HG02610 (cell line): ENCODE measurements around the gene ALG6.

Experiments used
- ATAC-seq: cut with Tn5 transposase; IDR thresholded peaks from one replicate; pipeline ENCODE4 v1.9.1; 2021; ENCODE audit warnings: mild to moderate bottlenecking, moderate library complexity; ENCODE audit not compliant: unreplicated experiment

Gene ALG6

GRCh38 chr1:63487336-63488065 lies 120.1 kb downstream of the ALG6 start:
- no peak for ATAC-seq
